Endothelial cell of hepatic sinusoid (primary cell): ENCODE results near the gene PRXL2A.

Experiments used
- in situ Hi-C: cut with HindIII; loops from 2 replicates; pipeline ENCODE4 v1.10.0; 2017; ENCODE audit warnings: low sequenced_read_pairs

PRXL2A gene

GRCh38 chr10:80460399-80461207 lies 52.3 kb downstream of the PRXL2A start:
- in situ Hi-C loops, result no loop called here

GRCh38 chr10:80461208-80462183 lies 53.1 kb downstream of the PRXL2A start:
- in situ Hi-C loops, result no loop called here

- in situ Hi-C loops, result no loop called here
These were observed 54.1 kb downstream of the PRXL2A start for GRCh38 chr10:80462299-80462980.

DNA sequence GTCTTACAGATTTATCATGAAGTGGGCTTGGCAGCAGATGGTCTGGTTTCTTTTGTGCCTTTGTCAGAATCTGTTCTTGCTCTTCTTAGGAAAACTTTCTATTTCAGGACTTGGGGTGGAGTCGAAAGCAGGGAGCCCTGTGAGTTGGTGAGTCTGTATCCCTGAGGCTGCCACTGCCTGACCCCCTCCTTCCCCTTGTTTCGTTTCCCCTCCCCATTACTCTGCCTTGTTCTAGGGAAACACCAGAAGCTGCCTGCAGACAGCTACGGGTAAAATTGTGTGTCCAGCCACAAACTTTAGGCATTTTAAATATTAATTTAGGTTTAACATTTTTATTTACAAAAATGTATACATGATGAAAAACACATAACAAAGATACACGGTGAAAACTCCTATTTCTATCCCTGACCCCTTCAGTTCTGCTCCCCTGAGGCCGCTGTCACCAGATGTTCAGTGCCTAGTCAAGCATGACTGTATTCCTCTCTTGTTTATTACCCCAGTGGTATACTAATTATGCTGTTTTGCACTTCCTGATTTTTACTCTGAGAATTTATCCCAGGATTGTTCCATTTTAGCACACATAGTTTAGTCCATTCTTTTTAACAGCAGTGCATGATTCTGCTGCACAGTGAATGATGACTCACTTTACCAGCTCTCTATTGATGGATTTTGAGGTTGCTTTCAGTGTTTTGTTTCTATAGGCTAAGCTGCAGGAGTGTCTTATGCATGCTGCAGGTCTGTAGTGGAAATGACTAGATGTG lies 54.8 kb downstream of the PRXL2A start:
- in situ Hi-C loops, result no loop called here

DNA sequence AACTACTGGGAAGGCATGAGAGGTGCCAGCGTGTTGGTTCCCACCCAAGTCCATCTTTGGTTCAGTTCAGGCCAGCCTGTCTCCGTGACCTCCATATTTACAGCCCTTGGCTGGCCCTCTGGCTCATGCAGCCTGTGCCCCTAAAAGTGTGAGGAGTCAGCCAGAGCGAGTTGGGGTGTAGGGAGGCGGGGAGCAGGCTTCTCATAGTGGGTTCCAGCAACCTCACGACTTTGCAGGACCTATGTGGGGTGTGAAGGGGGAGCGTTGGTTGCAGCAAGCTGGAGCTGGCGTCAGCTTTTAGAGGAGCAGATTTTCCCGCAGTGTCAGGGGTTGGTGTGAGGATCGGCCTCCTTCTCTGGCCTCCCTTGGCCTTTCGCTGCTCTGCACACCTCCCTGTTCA lies 55.5 kb downstream of the PRXL2A start:
- in situ Hi-C loops, result no loop called here

- in situ Hi-C loops, result loop anchor here (5.0 kb wide), 1 partner anchor 42 kb away; no protein-coding TSS in a partner anchor
These were observed 56.5 kb downstream of the PRXL2A start for GRCh38 chr10:80464557-80465450.

DNA sequence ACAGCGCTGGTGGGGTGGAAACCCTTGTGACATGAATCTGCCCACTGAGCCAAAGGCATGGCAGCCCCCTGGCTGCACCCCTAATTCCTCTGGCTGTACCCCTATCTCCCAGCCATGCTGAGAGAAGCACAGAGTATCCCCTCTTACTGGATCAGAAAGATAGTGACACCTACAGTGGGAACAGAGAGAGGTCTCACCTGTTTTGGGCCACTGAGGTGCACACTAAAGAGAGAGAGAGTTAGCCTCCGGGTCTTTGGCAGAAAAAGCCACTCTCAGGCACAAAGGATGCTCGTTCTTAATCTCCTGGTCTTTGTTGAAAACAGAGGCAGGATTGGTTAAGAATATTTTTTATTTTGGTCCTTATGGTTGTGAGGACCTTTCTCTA lies 57.1 kb downstream of the PRXL2A start:
- in situ Hi-C loops, result loop anchor here (5.0 kb wide), 1 partner anchor 42 kb away; no protein-coding TSS in a partner anchor

DNA sequence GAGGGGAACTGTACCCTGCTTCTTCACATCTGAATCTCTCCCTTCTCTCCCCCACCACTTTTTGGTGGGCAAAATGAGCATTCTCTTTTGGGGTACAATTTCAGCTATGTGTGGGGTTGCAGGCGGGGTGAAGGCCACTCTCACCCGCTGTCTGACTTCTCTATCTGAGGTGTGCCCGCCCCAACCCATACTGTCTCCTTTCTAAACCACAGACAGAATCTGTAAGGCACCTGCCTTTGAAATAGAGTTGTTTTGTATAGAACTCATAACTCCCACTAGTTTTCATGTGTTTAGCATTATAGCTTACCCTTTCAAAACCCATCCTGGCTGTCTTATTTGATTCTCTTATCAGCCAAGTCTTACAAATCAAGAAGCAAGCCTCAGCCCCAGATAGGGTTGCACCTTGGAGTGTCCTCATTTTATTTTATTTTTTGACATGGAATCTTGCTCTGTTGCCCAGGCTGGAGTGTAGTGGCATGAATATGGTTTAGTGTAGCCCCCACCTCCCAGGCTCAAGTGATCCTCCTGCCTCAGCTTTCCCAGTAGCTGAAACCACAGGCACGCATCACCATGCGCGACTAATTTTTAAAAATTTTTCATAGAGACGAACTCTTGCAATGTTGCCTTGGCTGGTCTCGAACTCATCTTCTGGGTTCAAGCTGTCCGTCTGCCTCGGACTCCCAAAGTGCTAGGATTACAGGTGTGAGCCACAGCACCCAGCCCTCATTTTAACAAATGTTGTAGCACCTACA lies 57.7 kb downstream of the PRXL2A start:
- in situ Hi-C loops, result loop anchor here (5.0 kb wide), 1 partner anchor 41 kb away; no protein-coding TSS in a partner anchor

GRCh38 chr10:80466724-80467326 lies 58.5 kb downstream of the PRXL2A start:
- in situ Hi-C loops, result loop anchor here (5.0 kb wide), 1 partner anchor 40 kb away; no protein-coding TSS in a partner anchor

GRCh38 chr10:80468002-80468401 lies 59.7 kb downstream of the PRXL2A start:
- in situ Hi-C loops, result loop anchor here (5.0 kb wide), 1 partner anchor 39 kb away; no protein-coding TSS in a partner anchor

- in situ Hi-C loops, result loop anchor here (5.0 kb wide), 1 partner anchor 38 kb away; no protein-coding TSS in a partner anchor
These were observed 60.6 kb downstream of the PRXL2A start for GRCh38 chr10:80468806-80469421.

DNA sequence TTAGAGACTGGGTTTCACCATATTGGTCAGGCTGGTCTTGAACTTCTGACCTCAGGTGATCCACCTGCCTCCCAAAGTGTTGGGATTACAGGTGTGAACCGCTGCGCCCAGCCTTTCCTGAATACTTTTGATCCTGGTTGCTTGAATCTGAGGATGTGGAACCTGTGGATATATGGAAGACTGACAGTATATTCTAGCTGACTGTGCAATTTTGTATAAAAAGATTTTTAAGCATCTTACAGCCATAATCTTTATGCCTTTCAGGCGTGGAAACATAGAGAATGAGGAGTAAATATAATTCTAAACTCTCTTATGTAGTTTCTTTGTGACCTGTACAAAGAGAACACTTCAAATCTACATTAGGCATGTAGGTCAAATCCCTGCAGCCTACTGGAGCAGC lies 61.9 kb downstream of the PRXL2A start:
- in situ Hi-C loops, result no loop called here

- in situ Hi-C loops, result no loop called here
These were observed 62.6 kb downstream of the PRXL2A start for GRCh38 chr10:80471001-80471400.

GRCh38 chr10:80471715-80472233 lies 63.4 kb downstream of the PRXL2A start:
- in situ Hi-C loops, result no loop called here

DNA sequence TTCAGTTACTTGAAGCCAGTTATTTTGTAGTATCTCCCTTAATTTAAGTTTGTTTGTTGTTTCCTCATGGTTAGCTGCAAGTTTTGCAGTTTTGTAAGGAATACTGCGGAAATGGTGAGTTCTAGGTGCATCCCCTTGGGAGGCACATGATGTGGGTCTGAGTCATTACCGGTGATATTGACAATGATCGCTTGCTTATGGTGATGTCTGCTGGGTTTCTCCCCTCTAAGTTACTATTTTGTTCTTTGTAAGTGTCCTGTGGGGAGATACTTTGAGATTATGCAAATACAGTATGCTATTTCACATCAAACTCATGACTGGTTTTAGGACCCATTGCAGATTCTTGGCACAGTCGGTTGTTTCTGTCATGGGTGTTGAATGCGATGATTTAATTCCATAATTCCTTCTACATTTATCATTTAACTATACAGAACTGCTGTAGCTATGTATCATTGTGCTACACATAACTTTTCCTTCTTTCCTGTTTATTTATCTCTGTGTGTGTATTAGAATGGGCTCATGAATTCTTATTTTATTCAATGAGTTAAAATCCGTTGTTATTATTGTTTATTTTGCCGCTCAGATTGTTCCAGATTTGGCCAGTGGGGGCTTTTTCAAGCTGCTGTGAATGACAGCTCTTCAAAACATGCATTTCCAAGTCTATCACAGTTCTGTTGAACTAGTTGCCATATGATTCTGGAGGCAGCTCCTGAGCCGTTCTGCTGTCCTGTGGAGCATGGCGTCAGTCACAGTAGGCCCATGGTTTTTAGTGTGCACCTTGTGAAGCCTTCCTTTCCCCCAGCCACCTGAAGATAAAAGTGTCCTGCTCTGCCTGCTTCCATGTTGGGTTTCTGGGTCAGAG lies 64.1 kb downstream of the PRXL2A start:
- in situ Hi-C loops, result no loop called here

DNA sequence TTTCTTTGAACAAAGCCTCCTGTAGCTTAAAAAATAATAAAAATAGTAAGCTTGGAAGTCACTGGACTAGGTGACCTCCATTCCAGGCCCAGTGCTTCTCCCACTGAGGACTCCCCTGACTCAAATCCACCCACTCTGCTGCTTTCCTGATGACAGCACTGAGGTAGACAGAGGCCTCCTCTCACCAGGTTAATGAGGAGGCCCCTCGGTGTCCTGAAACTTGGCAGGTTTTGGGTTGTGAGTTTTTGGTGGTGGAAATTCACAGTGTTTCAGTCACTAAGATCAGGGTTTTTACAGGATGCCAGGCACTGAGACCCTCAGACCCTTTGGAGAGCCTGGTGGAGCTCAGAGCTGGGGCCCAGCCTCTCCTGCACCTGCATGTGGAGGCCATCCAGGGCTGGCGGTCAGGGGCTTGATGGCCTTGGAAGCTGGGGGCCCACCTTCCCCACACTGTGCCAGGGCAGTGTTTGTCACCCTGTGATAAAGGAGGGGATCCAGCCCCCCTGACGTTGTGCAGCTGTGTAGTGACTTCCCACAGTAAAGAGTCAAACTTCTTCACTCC lies 64.8 kb downstream of the PRXL2A start:
- in situ Hi-C loops, result no loop called here
